ENCODE measurements around the gene OR6C2.
"Not testable (repeated sequence)": the region's sequence is repeated elsewhere in the genome, so short reads cannot be mapped to it uniquely, and the experiment has no call there.

Gene OR6C2

GRCh38 chr12:55407866-55408265 is 36.0 kb upstream of the OR6C2 start:
- POLR2A ChIA-PET = no interaction called here
- peak; percentile 93 for TF ChIP-seq ZNF558 (tag by site-specific recombination; IDR thresholded peaks at IDR 0.05)
- no peak for TF ChIP-seq ZNF692 (tag by site-specific recombination; IDR thresholded peaks at IDR 0.05)
- no peaks in the 10 kb centered on the region for H3K4me1 ChIP-seq (ENCODE audit: control insufficient read depth, insufficient read depth, low read length)
- H3K27ac ChIP-seq (ENCODE audit: extremely low read depth, low read depth, low read length) = no peak overlapping the region
- CTCF ChIA-PET = no interaction called here
- no peaks in the 10 kb centered on the region for H3K36me3 ChIP-seq (ENCODE audit: control insufficient read depth in 2 of 2, insufficient read depth in 1 of 2, low read length in 2 of 2)
- H3K9me3 ChIP-seq (ENCODE audit: control insufficient read depth, insufficient read depth, low read depth, low read length) = no peaks in the 10 kb centered on the region
- no peak overlapping the region for H3K4me3 ChIP-seq (ENCODE audit: low read depth, low read length)

- H3K4me3 ChIP-seq (ENCODE audit: low read depth, low read length); H3K4me1 ChIP-seq (ENCODE audit: control insufficient read depth, insufficient read depth, low read length); POLR2A ChIA-PET; H3K27ac ChIP-seq (ENCODE audit: extremely low read depth, low read depth, low read length); H3K36me3 ChIP-seq (ENCODE audit: control insufficient read depth in 2 of 2, insufficient read depth in 1 of 2, low read length in 2 of 2); H3K9me3 ChIP-seq (ENCODE audit: control insufficient read depth, insufficient read depth, low read depth, low read length): not testable (repeated sequence)
- CTCF ChIA-PET = interaction anchor here (0.7 kb wide), 1 partner anchor 202 kb away, joined by 3 read pairs; no protein-coding TSS in a partner anchor
Measured at GRCh38 chr12:55409133-55409532, 34.7 kb upstream of the OR6C2 start.

- H3K9me3 ChIP-seq (ENCODE audit: control insufficient read depth, insufficient read depth, low read depth, low read length); POLR2A ChIA-PET; CTCF ChIA-PET; H3K4me1 ChIP-seq (ENCODE audit: control insufficient read depth, insufficient read depth, low read length); H3K27ac ChIP-seq (ENCODE audit: extremely low read depth, low read depth, low read length); H3K36me3 ChIP-seq (ENCODE audit: control insufficient read depth in 2 of 2, insufficient read depth in 1 of 2, low read length in 2 of 2); H3K4me3 ChIP-seq (ENCODE audit: low read depth, low read length): not testable (repeated sequence)
Measured at GRCh38 chr12:55412138-55412537, 31.7 kb upstream of the OR6C2 start.

- H3K4me1 ChIP-seq (ENCODE audit: control insufficient read depth, insufficient read depth, low read length); H3K36me3 ChIP-seq (ENCODE audit: control insufficient read depth in 2 of 2, insufficient read depth in 1 of 2, low read length in 2 of 2); POLR2A ChIA-PET; H3K4me3 ChIP-seq (ENCODE audit: low read depth, low read length); CTCF ChIA-PET; H3K9me3 ChIP-seq (ENCODE audit: control insufficient read depth, insufficient read depth, low read depth, low read length); H3K27ac ChIP-seq (ENCODE audit: extremely low read depth, low read depth, low read length): not testable (repeated sequence)
- TF ChIP-seq SCRT2 (tag by site-specific recombination; IDR thresholded peaks at IDR 0.05) = 0 out of 2 replicates have a peak, but pooled peaks have one; percentile 9
Measured at GRCh38 chr12:55413498-55414388, 30.1 kb upstream of the OR6C2 start.

- H3K4me3 ChIP-seq (ENCODE audit: low read depth, low read length); POLR2A ChIA-PET; H3K9me3 ChIP-seq (ENCODE audit: control insufficient read depth, insufficient read depth, low read depth, low read length); H3K27ac ChIP-seq (ENCODE audit: extremely low read depth, low read depth, low read length); H3K36me3 ChIP-seq (ENCODE audit: control insufficient read depth in 2 of 2, insufficient read depth in 1 of 2, low read length in 2 of 2); H3K4me1 ChIP-seq (ENCODE audit: control insufficient read depth, insufficient read depth, low read length); CTCF ChIA-PET: not testable (repeated sequence)
Measured at GRCh38 chr12:55414396-55414823, 29.5 kb upstream of the OR6C2 start.

- H3K4me1 ChIP-seq (ENCODE audit: control insufficient read depth, insufficient read depth, low read length); CTCF ChIA-PET; H3K27ac ChIP-seq (ENCODE audit: extremely low read depth, low read depth, low read length); H3K9me3 ChIP-seq (ENCODE audit: control insufficient read depth, insufficient read depth, low read depth, low read length); H3K36me3 ChIP-seq (ENCODE audit: control insufficient read depth in 2 of 2, insufficient read depth in 1 of 2, low read length in 2 of 2); POLR2A ChIA-PET; H3K4me3 ChIP-seq (ENCODE audit: low read depth, low read length): not testable (repeated sequence)
Measured at GRCh38 chr12:55414889-55415288, 29.0 kb upstream of the OR6C2 start.

- POLR2A ChIA-PET = no interaction called here
- Histone ChIP-seq H3K27ac (ENCODE audit: extremely low read depth, low read depth, low read length) (no peak overlapping the region), H3K9me3 (ENCODE audit: control insufficient read depth, insufficient read depth, low read depth, low read length) (no peaks in the 10 kb centered on the region), H3K4me3 (ENCODE audit: low read depth, low read length) (no peak overlapping the region), H3K36me3 (ENCODE audit: control insufficient read depth in 2 of 2, insufficient read depth in 1 of 2, low read length in 2 of 2) (no peaks in the 10 kb centered on the region), H3K4me1 (ENCODE audit: control insufficient read depth, insufficient read depth, low read length) (no peaks in the 10 kb centered on the region)
- CTCF ChIA-PET = interaction anchor here (1.0 kb wide), 1 partner anchor 229 kb away, joined by 3 read pairs; no protein-coding TSS in a partner anchor
- TF ChIP-seq ZNF248 (tag by site-specific recombination; IDR thresholded peaks at IDR 0.05) = no peak
- TF ChIP-seq PBX3 (CRISPR knock-in tag; IDR thresholded peaks at IDR 0.05) = no peak
Measured at GRCh38 chr12:55416961-55417360, 26.9 kb upstream of the OR6C2 start.

Measured in HEK293 (cell line).